Muscle layer of duodenum (tissue), 2 donors: ENCODE measurements around the gene GRAP2.

ENCODE experiments used
- H3K27ac ChIP-seq: one replicate; pipeline ENCODE4 v1.7.0; 2013; ENCODE audit warnings: mild to moderate bottlenecking, low read length
- H3K27me3 ChIP-seq: one replicate; pipeline ENCODE4 v1.7.0; 2013; ENCODE audit warnings: low read depth, mild to moderate bottlenecking, control low read depth, low read length
- H3K36me3 ChIP-seq, 2 donors: one replicate each; pipeline ENCODE4 v1.7.0; 2013; ENCODE audit warnings: low read length in 2 of 2, control low read depth in 1 of 2, mild to moderate bottlenecking in 1 of 2; ENCODE audit not compliant: insufficient read depth in 2 of 2, control insufficient read depth in 1 of 2
- H3K4me1 ChIP-seq, 2 donors: one replicate each; pipeline ENCODE4 v1.7.0; 2013; ENCODE audit warnings: low read length in 2 of 2, mild to moderate bottlenecking in 2 of 2, control low read depth in 1 of 2, moderate library complexity in 1 of 2; ENCODE audit not compliant: insufficient read depth in 2 of 2, control insufficient read depth in 1 of 2
- H3K4me3 ChIP-seq, 2 donors: one replicate each; pipeline ENCODE4 v1.7.0; 2013; ENCODE audit warnings: low read length in 2 of 2, low read depth in 1 of 2, mild to moderate bottlenecking in 1 of 2
- H3K9me3 ChIP-seq, 2 donors: one replicate each; pipeline ENCODE4 v1.7.0; 2013; ENCODE audit warnings: low read length in 2 of 2, control low read depth in 1 of 2, mild to moderate bottlenecking in 1 of 2; ENCODE audit not compliant: control insufficient read depth in 1 of 2
- donor health status: healthy.

Gene GRAP2

DNA sequence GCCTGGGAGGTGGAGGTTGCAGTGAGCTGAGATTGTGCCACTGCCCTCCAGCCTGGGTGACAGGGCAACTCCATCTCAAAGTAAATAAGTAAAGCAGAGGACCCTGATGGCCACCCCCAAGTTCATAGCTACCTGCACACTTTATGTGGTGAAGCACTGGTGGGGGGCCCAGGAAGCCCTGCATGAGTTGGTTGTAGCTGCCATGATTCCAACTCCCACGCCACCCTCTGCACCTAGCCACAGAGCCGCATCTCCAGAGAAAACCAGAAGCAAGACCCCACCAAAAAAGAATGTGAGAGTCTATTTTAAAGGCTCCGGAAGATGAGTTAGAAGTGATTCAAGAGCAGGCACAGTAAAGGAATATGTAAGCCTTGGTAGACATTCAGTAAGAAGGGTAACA lies 38.9 kb downstream of the GRAP2 start:
- Histone ChIP-seq H3K4me3 (no peak overlapping the region), H3K27ac (no peak overlapping the region), H3K36me3 (no peaks in the 10 kb centered on the region), H3K4me1 (no peaks in the 10 kb centered on the region), H3K9me3 (no peaks in the 10 kb centered on the region), H3K27me3 (no peaks in the 10 kb centered on the region)

DNA sequence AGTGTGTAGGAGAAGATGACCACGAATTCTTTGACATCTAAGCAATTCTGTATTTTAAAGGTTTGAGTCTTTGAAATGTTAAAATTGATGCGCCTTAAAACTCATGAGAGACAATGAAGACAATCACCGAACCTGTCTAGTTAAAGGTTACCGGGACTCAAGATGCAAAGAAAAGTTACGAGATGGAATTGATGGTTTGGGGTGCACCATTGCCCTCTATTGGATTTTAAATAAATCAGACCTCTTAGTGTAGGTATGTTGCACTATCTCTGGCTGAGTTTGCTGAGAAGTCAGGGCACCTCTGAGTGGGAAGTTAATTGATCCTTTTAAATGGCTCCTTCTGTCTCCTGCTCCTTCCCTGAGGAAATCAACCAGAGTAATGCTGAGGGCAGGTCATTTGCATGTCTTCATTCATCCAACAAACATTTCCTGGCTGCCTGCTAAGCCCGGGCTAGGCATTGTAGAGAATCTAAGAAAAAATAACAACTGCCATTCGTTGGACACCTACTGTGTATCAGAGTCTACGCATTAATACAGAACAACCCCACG lies 39.9 kb downstream of the GRAP2 start:
- no peak overlapping the region for H3K27ac ChIP-seq
- H3K4me1 ChIP-seq: no peaks in the 10 kb centered on the region
- H3K36me3 ChIP-seq: no peaks in the 10 kb centered on the region
- H3K4me3 ChIP-seq: no peak overlapping the region
- no peaks in the 10 kb centered on the region for H3K9me3 ChIP-seq
- H3K27me3 ChIP-seq: no peaks in the 10 kb centered on the region

DNA sequence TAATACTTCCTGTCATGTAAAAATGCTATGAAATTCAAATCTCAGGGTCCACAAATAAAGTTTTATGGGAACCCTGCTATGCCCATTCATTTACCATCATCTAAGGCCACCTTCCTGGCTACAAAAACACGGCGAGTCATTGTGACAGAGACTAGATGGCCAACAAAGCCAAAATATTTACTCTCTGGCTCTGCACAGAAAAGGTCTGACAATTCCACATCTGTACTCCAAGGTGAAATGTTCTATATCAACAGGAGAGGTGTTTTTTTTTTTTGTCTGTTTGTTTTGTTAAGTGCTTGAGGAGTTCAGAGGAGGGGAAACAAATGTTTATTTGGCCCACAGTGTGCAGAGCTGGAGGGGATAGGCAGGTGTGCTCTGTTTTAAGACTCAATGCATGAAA lies 40.7 kb downstream of the GRAP2 start:
- no peak overlapping the region for H3K27ac ChIP-seq
- H3K36me3 ChIP-seq: no peaks in the 10 kb centered on the region
- no peaks in the 10 kb centered on the region for H3K27me3 ChIP-seq
- no peaks in the 10 kb centered on the region for H3K9me3 ChIP-seq
- no peaks in the 10 kb centered on the region for H3K4me1 ChIP-seq
- no peak overlapping the region for H3K4me3 ChIP-seq

DNA sequence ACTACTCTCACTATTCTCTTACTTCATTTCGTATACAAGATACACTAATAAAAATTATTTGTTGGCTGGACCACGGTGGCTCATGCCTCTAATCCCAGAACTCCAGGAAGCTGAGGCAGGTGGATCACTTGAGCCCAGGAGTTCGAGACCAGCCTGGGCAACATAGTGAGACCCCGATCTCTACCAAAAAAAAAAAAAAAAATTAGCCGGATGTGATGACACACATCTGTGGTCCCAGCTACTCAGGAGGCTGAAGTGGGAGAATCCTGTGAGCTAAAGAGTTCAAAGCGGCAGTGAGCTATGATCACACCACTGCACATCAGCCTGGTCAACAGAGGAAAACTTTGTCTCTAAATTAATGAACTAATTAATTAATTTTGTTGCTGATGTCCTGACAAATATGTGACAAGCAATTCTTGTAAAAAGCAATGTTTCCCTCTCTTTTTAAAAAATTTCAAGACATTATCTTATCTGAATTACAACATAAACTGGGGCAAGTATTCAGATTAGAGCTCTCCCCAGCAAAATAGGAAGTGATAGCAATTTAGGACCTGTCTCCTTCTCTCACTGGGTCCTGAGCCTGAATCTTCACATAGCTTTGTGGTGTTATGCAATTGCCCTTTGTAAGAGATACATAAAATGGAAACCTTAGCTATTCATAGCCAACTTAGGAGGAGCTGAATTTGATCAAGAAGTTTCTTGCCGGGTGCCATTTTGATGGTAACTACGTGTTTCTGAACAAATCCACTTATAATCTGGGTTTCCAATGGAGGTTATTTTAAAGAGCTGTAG lies 41.8 kb downstream of the GRAP2 start:
- Histone ChIP-seq H3K9me3 (no peaks in the 10 kb centered on the region), H3K27ac (no peak overlapping the region), H3K4me1 (no peaks in the 10 kb centered on the region)

GRCh38 chr22:39943337-39943736 lies 42.5 kb downstream of the GRAP2 start:
- Histone ChIP-seq H3K4me1 (no peaks in the 10 kb centered on the region), H3K4me3 (no peak overlapping the region), H3K9me3 (no peaks in the 10 kb centered on the region), H3K36me3 (no peaks in the 10 kb centered on the region), H3K27ac (no peak overlapping the region), H3K27me3 (no peaks in the 10 kb centered on the region)

More for the DNA sequence above, 41.8 kb downstream of the GRAP2 start:
- Histone ChIP-seq H3K4me3 (no peak overlapping the region), H3K36me3 (no peaks in the 10 kb centered on the region), H3K27me3 (no peaks in the 10 kb centered on the region)

DNA sequence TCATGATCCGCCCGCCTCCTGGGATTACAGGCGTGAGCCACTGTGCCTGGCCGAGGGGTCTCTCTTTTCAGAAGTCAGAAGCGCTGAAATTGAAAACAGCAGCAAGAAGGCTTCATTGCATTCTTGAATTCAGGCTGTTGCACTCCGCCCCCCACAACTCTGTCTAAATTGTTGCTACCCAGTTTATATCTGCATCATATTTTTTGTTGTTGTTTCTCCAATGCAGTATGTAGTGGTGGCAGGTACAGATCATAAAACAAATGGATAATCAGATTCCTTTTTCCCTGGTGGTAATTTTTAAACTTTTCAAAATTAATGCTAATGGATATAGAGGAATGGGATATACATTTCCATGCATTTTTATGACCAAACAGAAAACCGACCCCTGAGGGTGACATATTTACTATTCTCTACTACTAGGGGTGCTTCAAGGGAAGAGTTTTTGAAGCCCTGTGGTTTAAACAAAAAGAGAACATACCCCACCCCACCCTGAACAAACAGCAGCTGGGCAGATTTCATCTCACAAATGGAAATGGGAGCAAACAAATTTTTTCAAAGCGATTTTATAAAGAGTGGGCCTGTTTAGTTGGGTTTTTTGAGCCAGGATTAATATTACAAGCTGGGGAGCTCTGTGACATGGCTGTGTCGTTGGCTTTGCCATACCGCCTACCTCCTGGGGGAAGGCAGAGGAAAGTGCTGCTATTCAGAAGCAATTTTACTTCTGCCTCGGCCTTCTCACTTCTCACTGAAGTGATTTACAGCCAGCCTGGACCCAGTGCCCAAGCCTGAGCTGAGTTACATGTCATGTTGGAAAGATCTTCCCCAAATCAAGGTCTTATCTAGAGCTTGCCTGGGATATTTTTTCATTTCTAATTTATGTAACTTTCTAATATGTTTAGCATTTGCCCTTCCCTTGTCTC lies 43.3 kb downstream of the GRAP2 start:
- no peak overlapping the region for H3K27ac ChIP-seq
- H3K27me3 ChIP-seq: no peaks in the 10 kb centered on the region
- H3K4me1 ChIP-seq: no peaks in the 10 kb centered on the region
- H3K36me3 ChIP-seq: no peaks in the 10 kb centered on the region
- H3K4me3 ChIP-seq: no peak overlapping the region
- H3K9me3 ChIP-seq: no peaks in the 10 kb centered on the region

GRCh38 chr22:39946126-39946502 lies 45.2 kb downstream of the GRAP2 start:
- Histone ChIP-seq H3K27me3 (no peaks in the 10 kb centered on the region), H3K27ac (no peak overlapping the region), H3K36me3 (no peaks in the 10 kb centered on the region), H3K4me3 (no peak overlapping the region), H3K4me1 (no peaks in the 10 kb centered on the region), H3K9me3 (no peaks in the 10 kb centered on the region)

GRCh38 chr22:39946503-39947219 lies 45.8 kb downstream of the GRAP2 start:
- Histone ChIP-seq H3K9me3 (no peaks in the 10 kb centered on the region), H3K27me3 (no peaks in the 10 kb centered on the region), H3K27ac (no peak overlapping the region), H3K4me1 (no peaks in the 10 kb centered on the region), H3K36me3 (no peaks in the 10 kb centered on the region), H3K4me3 (no peak overlapping the region)

GRCh38 chr22:39947220-39948216 lies 46.6 kb downstream of the GRAP2 start:
- Histone ChIP-seq H3K4me1 (no peaks in the 10 kb centered on the region), H3K4me3 (no peak overlapping the region), H3K36me3 (no peaks in the 10 kb centered on the region), H3K9me3 (no peaks in the 10 kb centered on the region), H3K27ac (no peak overlapping the region), H3K27me3 (no peaks in the 10 kb centered on the region)

GRCh38 chr22:39949964-39950737 lies 49.3 kb downstream of the GRAP2 start:
- Histone ChIP-seq H3K9me3 (no peaks in the 10 kb centered on the region), H3K36me3 (no peaks in the 10 kb centered on the region), H3K27me3 (no peaks in the 10 kb centered on the region), H3K4me1 (no peaks in the 10 kb centered on the region), H3K4me3 (no peak overlapping the region), H3K27ac (no peak overlapping the region)
